Mucosa of stomach (tissue), 1 donor: ENCODE data around the gene STEAP1B.
"Not testable (repeated sequence)": the region's sequence is repeated elsewhere in the genome, so short reads cannot be mapped to it uniquely, and the experiment has no call there.

Source experiments
- H3K27me3 ChIP-seq: one replicate; pipeline ENCODE4 v1.7.0; 2013; ENCODE audit warnings: mild to moderate bottlenecking, low read length; ENCODE audit not compliant: control insufficient read depth, insufficient read depth
- H3K36me3 ChIP-seq: one replicate; pipeline ENCODE4 v1.7.0; 2013; ENCODE audit warnings: low read length; ENCODE audit not compliant: control insufficient read depth, insufficient read depth
- H3K4me1 ChIP-seq: one replicate; pipeline ENCODE4 v1.7.0; 2013; ENCODE audit warnings: mild to moderate bottlenecking, low read length; ENCODE audit not compliant: control insufficient read depth, insufficient read depth
- H3K4me3 ChIP-seq: one replicate; pipeline ENCODE4 v1.7.0; 2013; ENCODE audit warnings: low read length
- H3K9ac ChIP-seq: one replicate; pipeline ENCODE4 v1.7.0; 2013; ENCODE audit warnings: mild to moderate bottlenecking, low read length, moderate library complexity
- H3K9me3 ChIP-seq: one replicate; pipeline ENCODE4 v1.7.0; 2013; ENCODE audit warnings: mild to moderate bottlenecking, low read length, moderate library complexity; ENCODE audit not compliant: control insufficient read depth
- donor health status: Pancreatic carcinoma.

The STEAP1B gene

GRCh38 chr7:22435105-22435504 is 64.9 kb downstream of the STEAP1B start:
- Histone ChIP-seq H3K27me3 (no peaks in the 10 kb centered on the region), H3K9me3 (no peaks in the 10 kb centered on the region), H3K9ac (no peak overlapping the region), H3K4me3 (no peak overlapping the region), H3K36me3 (no peaks in the 10 kb centered on the region), H3K4me1 (no peaks in the 10 kb centered on the region)

- H3K27me3 ChIP-seq: no peaks in the 10 kb centered on the region
- H3K4me1 ChIP-seq: no peaks in the 10 kb centered on the region
- H3K9me3 ChIP-seq: no peaks in the 10 kb centered on the region
- H3K4me3 ChIP-seq: no peak overlapping the region
- no peak overlapping the region for H3K9ac ChIP-seq
- no peaks in the 10 kb centered on the region for H3K36me3 ChIP-seq
These were observed 66.1 kb downstream of the STEAP1B start for GRCh38 chr7:22433710-22434460.

GRCh38 chr7:22433165-22433700 is 66.8 kb downstream of the STEAP1B start:
- not testable (repeated sequence) for H3K4me3 ChIP-seq, H3K36me3 ChIP-seq, H3K27me3 ChIP-seq, H3K4me1 ChIP-seq, H3K9me3 ChIP-seq, H3K9ac ChIP-seq

GRCh38 chr7:22432203-22432718 is 67.7 kb downstream of the STEAP1B start:
- H3K27me3 ChIP-seq: no peaks in the 10 kb centered on the region
- no peak overlapping the region for H3K4me3 ChIP-seq
- no peaks in the 10 kb centered on the region for H3K4me1 ChIP-seq
- no peak overlapping the region for H3K9ac ChIP-seq
- H3K36me3 ChIP-seq: no peaks in the 10 kb centered on the region
- H3K9me3 ChIP-seq: no peaks in the 10 kb centered on the region

GRCh38 chr7:22430457-22430856 is 69.5 kb downstream of the STEAP1B start:
- no peaks in the 10 kb centered on the region for H3K9me3 ChIP-seq
- H3K27me3 ChIP-seq: no peaks in the 10 kb centered on the region
- no peak overlapping the region for H3K9ac ChIP-seq
- H3K4me1 ChIP-seq: no peaks in the 10 kb centered on the region
- no peaks in the 10 kb centered on the region for H3K36me3 ChIP-seq
- H3K4me3 ChIP-seq: no peak overlapping the region

GRCh38 chr7:22429386-22429785 is 70.6 kb downstream of the STEAP1B start:
- no peak overlapping the region for H3K4me3 ChIP-seq
- H3K9ac ChIP-seq: no peak overlapping the region
- H3K27me3 ChIP-seq: no peaks in the 10 kb centered on the region
- H3K36me3 ChIP-seq: no peaks in the 10 kb centered on the region
- no peaks in the 10 kb centered on the region for H3K4me1 ChIP-seq
- H3K9me3 ChIP-seq: no peaks in the 10 kb centered on the region

- H3K9me3 ChIP-seq: no peaks in the 10 kb centered on the region
- no peak overlapping the region for H3K9ac ChIP-seq
- no peaks in the 10 kb centered on the region for H3K36me3 ChIP-seq
- no peaks in the 10 kb centered on the region for H3K27me3 ChIP-seq
- H3K4me3 ChIP-seq: no peak overlapping the region
- H3K4me1 ChIP-seq: no peaks in the 10 kb centered on the region
These were observed 72.1 kb downstream of the STEAP1B start for GRCh38 chr7:22427855-22428254.

- Histone ChIP-seq H3K36me3 (no peaks in the 10 kb centered on the region), H3K4me1 (no peaks in the 10 kb centered on the region), H3K9ac (no peak overlapping the region), H3K4me3 (no peak overlapping the region), H3K27me3 (no peaks in the 10 kb centered on the region), H3K9me3 (no peaks in the 10 kb centered on the region)
These were observed 72.9 kb downstream of the STEAP1B start for GRCh38 chr7:22427104-22427503.

GRCh38 chr7:22426463-22427094 is 73.4 kb downstream of the STEAP1B start:
- no peaks in the 10 kb centered on the region for H3K27me3 ChIP-seq
- H3K36me3 ChIP-seq: no peaks in the 10 kb centered on the region
- no peak overlapping the region for H3K9ac ChIP-seq
- no peaks in the 10 kb centered on the region for H3K9me3 ChIP-seq
- H3K4me1 ChIP-seq: no peaks in the 10 kb centered on the region
- no peak overlapping the region for H3K4me3 ChIP-seq

GRCh38 chr7:22425361-22425760 is 74.6 kb downstream of the STEAP1B start:
- no peaks in the 10 kb centered on the region for H3K27me3 ChIP-seq
- H3K4me1 ChIP-seq: no peaks in the 10 kb centered on the region
- no peaks in the 10 kb centered on the region for H3K9me3 ChIP-seq
- H3K4me3 ChIP-seq: no peak overlapping the region
- H3K9ac ChIP-seq: no peak overlapping the region
- H3K36me3 ChIP-seq: no peaks in the 10 kb centered on the region

GRCh38 chr7:22422831-22423615 is 77.0 kb downstream of the STEAP1B start:
- Histone ChIP-seq H3K27me3 (no peaks in the 10 kb centered on the region), H3K36me3 (no peaks in the 10 kb centered on the region), H3K4me1 (no peaks in the 10 kb centered on the region), H3K4me3 (no peak overlapping the region), H3K9me3 (no peaks in the 10 kb centered on the region), H3K9ac (no peak overlapping the region)
